NOMO-1 (cell line): ENCODE results near the gene PPARA.

Experiments
- DNase-seq, 2 experiments: peaks; one replicate each; lab custom pipeline; 2025; ENCODE audit not compliant: unreplicated experiment in 2 of 2; lab: John Stamatoyannopoulos, UW

PPARA gene

DNA sequence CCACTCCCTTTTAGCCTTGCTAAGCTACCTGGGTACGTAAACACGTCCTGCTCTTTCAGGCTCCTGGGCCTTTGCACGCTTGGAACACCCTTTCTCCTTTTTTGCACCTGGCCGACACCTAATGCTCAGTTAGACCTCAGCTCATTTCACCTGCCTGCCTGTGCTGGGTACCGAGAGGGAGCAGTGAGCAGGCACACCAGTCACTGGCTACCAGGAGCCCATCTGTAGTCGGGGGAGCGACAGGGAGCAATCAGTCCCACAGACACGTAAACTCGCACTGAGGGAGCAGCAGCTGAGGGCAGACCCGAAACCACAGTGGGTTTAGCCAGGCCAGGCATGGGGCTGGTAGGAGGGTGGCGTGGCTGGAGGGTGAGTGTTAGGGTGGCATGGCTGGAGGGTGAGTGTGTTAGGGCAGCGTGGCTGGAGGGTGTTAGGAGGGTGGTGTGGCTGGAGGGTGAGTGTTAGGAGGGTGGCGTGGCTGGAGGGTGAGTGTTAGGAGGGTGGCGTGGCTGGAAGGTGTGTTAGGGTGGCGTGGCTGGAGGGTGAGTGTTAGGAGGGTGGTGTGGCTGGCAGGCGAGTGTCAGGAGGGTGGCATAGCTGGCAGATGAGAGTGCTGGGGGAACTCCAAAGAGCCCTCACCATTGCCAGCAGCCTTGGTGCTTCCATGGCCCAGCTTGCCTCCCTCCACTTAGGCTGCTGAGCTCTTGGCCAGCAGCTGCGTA, 140.0 kb downstream of the PPARA start:
- DNase-seq, result no peak

DNA sequence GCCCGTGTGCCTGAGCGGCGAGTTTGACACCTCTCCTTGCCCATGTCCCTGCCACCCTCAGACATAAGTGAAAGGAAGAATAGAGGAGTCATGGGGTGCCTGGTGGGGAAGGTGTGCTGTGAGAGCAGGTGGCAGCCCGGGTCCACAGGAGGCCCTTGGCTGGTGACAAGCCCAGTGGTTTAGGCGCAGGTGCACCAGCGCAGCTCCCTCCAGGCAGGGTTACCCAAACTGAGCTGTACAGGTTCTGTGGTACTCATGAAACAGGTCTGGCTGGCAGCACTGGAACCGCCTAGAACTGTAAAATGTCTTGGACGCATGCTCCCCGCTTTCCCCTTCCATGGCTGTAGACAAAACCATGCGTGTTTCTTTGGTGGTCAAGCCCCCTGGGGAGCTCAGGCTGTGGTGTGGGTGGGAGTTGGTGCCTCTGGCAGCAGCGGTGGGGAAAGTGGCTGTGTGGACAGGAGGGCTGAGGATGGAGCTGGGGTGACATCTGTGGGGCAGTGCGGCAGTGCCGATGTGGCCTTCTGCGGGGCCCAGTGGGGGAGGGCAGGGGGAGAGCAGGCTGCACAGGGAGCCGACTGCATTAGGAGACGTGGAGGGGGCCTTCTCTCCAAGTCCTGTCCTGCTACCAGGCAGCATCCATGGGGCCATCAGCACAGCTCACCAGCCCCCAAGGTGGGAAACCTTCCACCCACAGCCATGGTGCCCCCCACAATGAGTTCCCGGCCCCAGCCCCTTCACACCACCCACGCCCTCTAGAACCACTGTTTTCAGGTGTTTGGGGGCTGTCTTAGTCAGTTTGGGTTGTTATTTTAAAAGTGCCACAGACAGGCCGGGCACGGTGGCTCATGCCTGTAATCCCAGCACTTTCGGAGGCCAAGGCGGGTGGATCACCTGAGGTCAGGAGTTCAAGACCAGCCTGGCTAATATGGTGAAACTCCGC, 140.8 kb downstream of the PPARA start:
- DNase-seq, result no peak

DNA sequence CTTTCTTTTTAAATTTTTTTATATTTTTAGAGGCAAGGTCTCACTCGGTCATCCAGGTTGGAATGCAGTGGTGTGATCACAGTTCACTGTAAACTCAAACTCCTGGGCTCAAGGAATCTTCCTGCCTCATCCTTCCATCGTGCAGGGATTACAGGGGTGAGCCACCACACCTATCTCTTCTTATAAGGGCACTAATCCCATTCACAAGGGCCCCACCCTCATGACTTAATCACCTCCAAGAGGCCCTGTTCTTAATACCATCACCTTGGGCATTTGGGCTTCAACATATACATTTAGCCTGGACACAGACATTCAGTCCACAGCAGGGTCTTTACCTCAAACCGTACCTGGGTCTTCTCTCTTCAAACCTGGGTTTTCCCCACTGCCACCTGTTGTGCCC, 141.8 kb downstream of the PPARA start:
- DNase-seq, result no peak

DNA sequence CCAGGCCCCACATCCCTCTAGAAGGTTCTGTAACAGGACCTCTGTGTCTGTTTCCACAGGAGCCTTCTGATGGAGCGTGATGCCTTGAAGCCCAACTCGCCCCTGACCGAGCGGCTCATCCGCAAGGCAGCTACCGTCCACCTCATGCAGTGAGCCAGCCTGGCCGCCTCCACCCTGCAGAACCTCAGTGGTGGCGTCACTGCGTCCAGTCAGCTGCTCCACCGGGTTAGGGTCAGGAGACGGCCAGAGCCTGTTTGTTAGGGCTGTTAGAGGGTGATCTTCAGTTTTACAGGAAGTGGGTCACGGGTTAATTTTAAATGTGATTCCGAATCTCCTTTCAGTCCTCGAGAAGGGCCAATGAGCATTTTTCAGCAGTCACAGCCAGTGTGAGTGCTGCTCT, 142.4 kb downstream of the PPARA start:
- no peak for DNase-seq
